ENCODE data around the gene TIMM22. TPM values are rescaled to one million over a fixed set of nuclear protein-coding genes. Genes with fewer than 3 reads are reported as not detected.
"Not testable (repeated sequence)": the region's sequence is repeated elsewhere in the genome, so short reads cannot be mapped to it uniquely, and the experiment has no call there.

The TIMM22 gene
- total RNA-seq, 1 experiment from 2014 or later: 11.6 TPM

- DNase-seq: no peak
- no peaks in the 10 kb centered on the region for H3K9me3 ChIP-seq (ENCODE audit: insufficient read depth, low read depth)
- no peaks in the 10 kb centered on the region for H3K4me1 ChIP-seq (replicated peaks; ENCODE audit: insufficient read depth)
- no peak overlapping the region for H3K27ac ChIP-seq
- TF ChIP-seq CTCF (conservative IDR thresholded peaks at IDR 0.05) (no peak), EZH2 (IDR thresholded peaks at IDR 0.05; ENCODE audit: low read depth) (no peak)
- no TSS peak for BruUV-seq (replicated peaks)
- no peaks in the 10 kb centered on the region for H3K9me2 ChIP-seq (ENCODE audit: insufficient read depth)
- H3K27me3 ChIP-seq (ENCODE audit: insufficient read depth, low read depth): no peaks in the 10 kb centered on the region
- H3K4me3 ChIP-seq: no peak overlapping the region
- CTCF ChIA-PET: no interaction called here
- H3K36me3 ChIP-seq (ENCODE audit: low read depth): no peaks in the 10 kb centered on the region
- intact Hi-C loops (cut with micrococcal nuclease; ENCODE audit: unreplicated experiment): no loop called here
- no peaks in the 10 kb centered on the region for H3K79me2 ChIP-seq (ENCODE audit: low read depth)
- H3K4me2 ChIP-seq: no peak overlapping the region
- H2AFZ ChIP-seq: no peak overlapping the region
- H4K20me1 ChIP-seq (ENCODE audit: insufficient read depth): no peaks in the 10 kb centered on the region
- no peaks in the 10 kb centered on the region for H3F3A ChIP-seq (ENCODE audit: insufficient read depth, low read depth)
- POLR2A ChIA-PET (ENCODE audit: unreplicated experiment): no interaction called here
Observed at GRCh38 chr17:1045456-1045855, 48.5 kb downstream of the TIMM22 start.

GRCh38 chr17:1047177-1047878 is 50.4 kb downstream of the TIMM22 start:
- H3K9me3 ChIP-seq (ENCODE audit: insufficient read depth, low read depth): no peaks in the 10 kb centered on the region
- intact Hi-C loops (cut with micrococcal nuclease; ENCODE audit: unreplicated experiment): no loop called here
- H4K20me1 ChIP-seq (ENCODE audit: insufficient read depth): no peaks in the 10 kb centered on the region
- no TSS peak for BruUV-seq (replicated peaks)
- CTCF ChIA-PET: no interaction called here
- no peak overlapping the region for H3K27ac ChIP-seq
- H3F3A ChIP-seq (ENCODE audit: insufficient read depth, low read depth): no peaks in the 10 kb centered on the region
- DNase-seq: no peak
- no peaks in the 10 kb centered on the region for H3K36me3 ChIP-seq (ENCODE audit: low read depth)
- no peaks in the 10 kb centered on the region for H3K79me2 ChIP-seq (ENCODE audit: low read depth)
- no peaks in the 10 kb centered on the region for H3K4me1 ChIP-seq (replicated peaks; ENCODE audit: insufficient read depth)
- no peak for TF ChIP-seq EZH2 (IDR thresholded peaks at IDR 0.05; ENCODE audit: low read depth)
- TF ChIP-seq CTCF (conservative IDR thresholded peaks at IDR 0.05): no peak
- no peak overlapping the region for H3K4me2 ChIP-seq
- no peaks in the 10 kb centered on the region for H3K27me3 ChIP-seq (ENCODE audit: insufficient read depth, low read depth)
- H3K4me3 ChIP-seq: no peak overlapping the region
- no peak overlapping the region for H2AFZ ChIP-seq
- POLR2A ChIA-PET (ENCODE audit: unreplicated experiment): no interaction called here
- H3K9me2 ChIP-seq (ENCODE audit: insufficient read depth): no peaks in the 10 kb centered on the region

- Histone ChIP-seq H3K4me1 (replicated peaks; ENCODE audit: insufficient read depth) (no peaks in the 10 kb centered on the region), H3F3A (ENCODE audit: insufficient read depth, low read depth) (no peaks in the 10 kb centered on the region), H2AFZ (no peak overlapping the region), H3K4me3 (no peak overlapping the region), H3K4me2 (no peak overlapping the region), H3K27ac (no peak overlapping the region), H3K9me2 (ENCODE audit: insufficient read depth) (no peaks in the 10 kb centered on the region), H3K9me3 (ENCODE audit: insufficient read depth, low read depth) (no peaks in the 10 kb centered on the region), H3K79me2 (ENCODE audit: low read depth) (no peaks in the 10 kb centered on the region), H3K36me3 (ENCODE audit: low read depth) (no peaks in the 10 kb centered on the region), H3K27me3 (ENCODE audit: insufficient read depth, low read depth) (no peaks in the 10 kb centered on the region), H4K20me1 (ENCODE audit: insufficient read depth) (no peaks in the 10 kb centered on the region)
- BruUV-seq (replicated peaks): no TSS peak
- intact Hi-C loops (cut with micrococcal nuclease; ENCODE audit: unreplicated experiment): no loop called here
- POLR2A ChIA-PET (ENCODE audit: unreplicated experiment): no interaction called here
- no peak for DNase-seq
- no peak for TF ChIP-seq CTCF (conservative IDR thresholded peaks at IDR 0.05)
- no peak for TF ChIP-seq EZH2 (IDR thresholded peaks at IDR 0.05; ENCODE audit: low read depth)
- CTCF ChIA-PET: no interaction called here
Observed at GRCh38 chr17:1047879-1048470, 51.0 kb downstream of the TIMM22 start.

- H3K36me3 ChIP-seq (ENCODE audit: low read depth); H3K4me3 ChIP-seq; H3K27me3 ChIP-seq (ENCODE audit: insufficient read depth, low read depth); H3K9me2 ChIP-seq (ENCODE audit: insufficient read depth); POLR2A ChIA-PET (ENCODE audit: unreplicated experiment); H3K79me2 ChIP-seq (ENCODE audit: low read depth); H3K4me1 ChIP-seq (replicated peaks; ENCODE audit: insufficient read depth); H3F3A ChIP-seq (ENCODE audit: insufficient read depth, low read depth); H3K4me2 ChIP-seq; CTCF ChIA-PET; intact Hi-C loops (cut with micrococcal nuclease; ENCODE audit: unreplicated experiment); H4K20me1 ChIP-seq (ENCODE audit: insufficient read depth); DNase-seq; H3K27ac ChIP-seq; H2AFZ ChIP-seq; H3K9me3 ChIP-seq (ENCODE audit: insufficient read depth, low read depth); BruUV-seq (replicated peaks): not testable (repeated sequence)
Observed at GRCh38 chr17:1048516-1049115, 51.7 kb downstream of the TIMM22 start.

Measured in PC-9 (cell line).